ENCODE results near the gene ENTR1. TPM values are rescaled to one million over a fixed set of nuclear protein-coding genes. Genes with fewer than 3 reads are reported as not detected.

Gene ENTR1
- total and polyA plus RNA-seq, 3 experiments from 2014 or later: 13.1 to 55.5 (median 52.2) TPM

GRCh38 chr9:136403538-136403914, 6.9 kb downstream of the ENTR1 start:
- POLR2A ChIA-PET: interaction anchor here (0.8 to 1.6 kb wide), 3 partner anchors 19 to 55 kb away, joined by 3 to 8 read pairs (median 3); partner anchors contain the start of gene DNLZ
- H3K9me3 ChIP-seq (ENCODE audit: low read length): no peaks in the 10 kb centered on the region
- H3K4me1 Mint-ChIP-seq: peaks cover 45 to 67% (median 49%) of the 10 kb centered on the region in 3 donors
- H3K9me3 Mint-ChIP-seq: no peaks in the 10 kb centered on the region
- H3K4me1 ChIP-seq (ENCODE audit: insufficient read depth, low read length): peaks cover 51% of the 10 kb centered on the region
- CTCF ChIA-PET: no interaction called here
- peak overlapping the region; percentile 50 to 85 (median 72) for H3K4me3 Mint-ChIP-seq
- no peaks in the 10 kb centered on the region for H3K27me3 ChIP-seq (ENCODE audit: insufficient read depth, low read length, poor library complexity, severe bottlenecking)
- no peak overlapping the region for H3K4me3 ChIP-seq (ENCODE audit: low read length)
- peak; percentile 64 to 83 (median 70) for DNase-seq
- H3K27ac ChIP-seq (ENCODE audit: low read depth, low read length): peak overlapping the region; percentile 51
- H3K27ac Mint-ChIP-seq: peak overlapping the region; percentile 50 to 99 (median 92)
- no peaks in the 10 kb centered on the region for H3K27me3 Mint-ChIP-seq
- H3K36me3 Mint-ChIP-seq: peaks cover 0 to 40% (median 0%) of the 10 kb centered on the region in 3 donors
- peaks cover 12% of the 10 kb centered on the region for H3K36me3 ChIP-seq (ENCODE audit: insufficient read depth, low read length)

- H3K36me3 Mint-ChIP-seq: peaks cover 0 to 36% (median 0%) of the 10 kb centered on the region in 3 donors
- no peak for DNase-seq
- POLR2A ChIA-PET: no interaction called here
- peaks cover 13% of the 10 kb centered on the region for H3K36me3 ChIP-seq (ENCODE audit: insufficient read depth, low read length)
- CTCF ChIA-PET: interaction anchor here (1.4 to 1.8 kb wide), 2 partner anchors 8 to 12 kb away, joined by 4 to 13 read pairs; partner anchors contain the start of genes ENTR1 and PMPCA
- no peaks in the 10 kb centered on the region for H3K27me3 ChIP-seq (ENCODE audit: insufficient read depth, low read length, poor library complexity, severe bottlenecking)
- H3K27me3 Mint-ChIP-seq: no peaks in the 10 kb centered on the region
- peaks cover 42 to 65% (median 48%) of the 10 kb centered on the region in 3 donors for H3K4me1 Mint-ChIP-seq
- H3K4me1 ChIP-seq (ENCODE audit: insufficient read depth, low read length): peaks cover 55% of the 10 kb centered on the region
- H3K9me3 Mint-ChIP-seq: no peaks in the 10 kb centered on the region
- peak overlapping the region in 7 of 8 donors; percentile 32 to 88 (median 66) for H3K27ac Mint-ChIP-seq
- H3K9me3 ChIP-seq (ENCODE audit: low read length): no peaks in the 10 kb centered on the region
- peak overlapping the region in 3 of 7 donors; percentile 28 to 37 (median 32) for H3K4me3 Mint-ChIP-seq
- H3K4me3 ChIP-seq (ENCODE audit: low read length): no peak overlapping the region
- H3K27ac ChIP-seq (ENCODE audit: low read depth, low read length): no peak overlapping the region
Measured at GRCh38 chr9:136402067-136402466, 8.3 kb downstream of the ENTR1 start.

- H3K27ac ChIP-seq (ENCODE audit: low read depth, low read length): no peak overlapping the region
- no peaks in the 10 kb centered on the region for H3K27me3 ChIP-seq (ENCODE audit: insufficient read depth, low read length, poor library complexity, severe bottlenecking)
- Mint-ChIP-seq H3K36me3 (peaks cover 0 to 39% (median 2%) of the 10 kb centered on the region in 3 donors), H3K4me3 (peak overlapping the region in 4 of 7 donors; percentile 8 to 74 (median 40)), H3K27ac (peak overlapping the region in 6 of 8 donors; percentile 36 to 90 (median 81)), H3K9me3 (no peaks in the 10 kb centered on the region), H3K4me1 (peaks cover 44 to 61% (median 48%) of the 10 kb centered on the region in 3 donors), H3K27me3 (no peaks in the 10 kb centered on the region)
- H3K9me3 ChIP-seq (ENCODE audit: low read length): no peaks in the 10 kb centered on the region
- peaks cover 13% of the 10 kb centered on the region for H3K36me3 ChIP-seq (ENCODE audit: insufficient read depth, low read length)
- no peak for DNase-seq
- H3K4me3 ChIP-seq (ENCODE audit: low read length): no peak overlapping the region
- POLR2A ChIA-PET: interaction anchor here (0.5 kb wide), 1 partner anchor 70 kb away, joined by 3 read pairs; no protein-coding TSS in a partner anchor
- H3K4me1 ChIP-seq (ENCODE audit: insufficient read depth, low read length): peaks cover 55% of the 10 kb centered on the region
- CTCF ChIA-PET: interaction anchor here (0.7 to 1.8 kb wide), 6 partner anchors 8 to 63 kb away, joined by 3 to 13 read pairs (median 4); partner anchors contain the start of genes DNLZ, ENTR1 and PMPCA
Measured at GRCh38 chr9:136401173-136401922, 9.1 kb downstream of the ENTR1 start.

GRCh38 chr9:136400038-136400834, 10.2 kb downstream of the ENTR1 start, which contains the start of gene SNAPC4:
Gene SNAPC4, minus strand, starts transcription at chr9:136400170. Its CDS starts 1,742 bp downstream, at chr9:136398428.
- no peaks in the 10 kb centered on the region for H3K27me3 Mint-ChIP-seq

GRCh38 chr9:136399176-136400037, 11.0 kb downstream of the ENTR1 start:
- H3K27ac Mint-ChIP-seq: peak overlapping the region in 7 of 8 donors; percentile 58 to 86 (median 81)
- peak in 4 of 5 donors; percentile 17 to 44 (median 32) for DNase-seq
- Histone ChIP-seq H3K36me3 (ENCODE audit: insufficient read depth, low read length) (peaks cover 22% of the 10 kb centered on the region), H3K27me3 (ENCODE audit: insufficient read depth, low read length, poor library complexity, severe bottlenecking) (no peaks in the 10 kb centered on the region), H3K4me1 (ENCODE audit: insufficient read depth, low read length) (peaks cover 39% of the 10 kb centered on the region), H3K27ac (ENCODE audit: low read depth, low read length) (peak overlapping the region; percentile 54), H3K4me3 (ENCODE audit: low read length) (peak overlapping the region; percentile 80), H3K9me3 (ENCODE audit: low read length) (no peaks in the 10 kb centered on the region)
- H3K4me1 Mint-ChIP-seq: peaks cover 32 to 46% (median 33%) of the 10 kb centered on the region in 3 donors
- peak overlapping the region; percentile 82 to 94 (median 85) for H3K4me3 Mint-ChIP-seq
- H3K36me3 Mint-ChIP-seq: peaks cover 0 to 42% (median 2%) of the 10 kb centered on the region in 3 donors
- H3K9me3 Mint-ChIP-seq: no peaks in the 10 kb centered on the region
- H3K27me3 Mint-ChIP-seq: no peaks in the 10 kb centered on the region
- POLR2A ChIA-PET: no interaction called here
- CTCF ChIA-PET: interaction anchor here (0.8 kb wide), 1 partner anchor 36 kb away, joined by 3 read pairs; the partner anchor contains the start of gene DNLZ

More at GRCh38 chr9:136400038-136400834, 10.2 kb downstream of the ENTR1 start, which contains the start of gene SNAPC4:
- Histone ChIP-seq H3K4me3 (ENCODE audit: low read length) (peak within 1 kb of the TSS; percentile 80), H3K4me1 (ENCODE audit: insufficient read depth, low read length) (peaks cover 48% of the 10 kb centered on the region), H3K27me3 (ENCODE audit: insufficient read depth, low read length, poor library complexity, severe bottlenecking) (no peaks in the 10 kb centered on the region), H3K27ac (ENCODE audit: low read depth, low read length) (peak within 1 kb of the TSS; percentile 54), H3K9me3 (ENCODE audit: low read length) (no peaks in the 10 kb centered on the region), H3K36me3 (ENCODE audit: insufficient read depth, low read length) (peaks cover 14% of the 10 kb centered on the region)
- DNase-seq: peak; percentile 81 to 90 (median 83)
- H3K36me3 Mint-ChIP-seq: peaks cover 0 to 40% (median 2%) of the 10 kb centered on the region in 3 donors
- H3K4me3 Mint-ChIP-seq: peak within 1 kb of the TSS; percentile 82 to 94 (median 85)
- peaks cover 40 to 54% (median 41%) of the 10 kb centered on the region in 3 donors for H3K4me1 Mint-ChIP-seq
- no peaks in the 10 kb centered on the region for H3K9me3 Mint-ChIP-seq
- POLR2A ChIA-PET: no interaction called here
- CTCF ChIA-PET: interaction anchor here (0.7 to 1.8 kb wide), 6 partner anchors 9 to 64 kb away, joined by 3 to 13 read pairs (median 4); partner anchors contain the start of genes DNLZ, ENTR1 and PMPCA
- peak within 1 kb of the TSS in 7 of 8 donors; percentile 58 to 86 (median 81) for H3K27ac Mint-ChIP-seq

GRCh38 chr9:136398286-136398685, 12.1 kb downstream of the ENTR1 start:
- peak overlapping the region in 1 of 8 donors; percentile 81 for H3K27ac Mint-ChIP-seq
- CTCF ChIA-PET: no interaction called here
- no peak for DNase-seq
- Histone ChIP-seq H3K4me3 (ENCODE audit: low read length) (no peak overlapping the region), H3K36me3 (ENCODE audit: insufficient read depth, low read length) (peaks cover 33% of the 10 kb centered on the region), H3K9me3 (ENCODE audit: low read length) (no peaks in the 10 kb centered on the region), H3K27ac (ENCODE audit: low read depth, low read length) (no peak overlapping the region), H3K27me3 (ENCODE audit: insufficient read depth, low read length, poor library complexity, severe bottlenecking) (no peaks in the 10 kb centered on the region), H3K4me1 (ENCODE audit: insufficient read depth, low read length) (peaks cover 28% of the 10 kb centered on the region)
- H3K36me3 Mint-ChIP-seq: peaks cover 0 to 47% (median 2%) of the 10 kb centered on the region in 3 donors
- H3K4me1 Mint-ChIP-seq: peaks cover 21 to 35% (median 22%) of the 10 kb centered on the region in 3 donors
- H3K9me3 Mint-ChIP-seq: no peaks in the 10 kb centered on the region
- POLR2A ChIA-PET: no interaction called here
- H3K27me3 Mint-ChIP-seq: no peaks in the 10 kb centered on the region
- peak overlapping the region; percentile 82 to 94 (median 85) for H3K4me3 Mint-ChIP-seq

- Mint-ChIP-seq H3K9me3 (no peaks in the 10 kb centered on the region), H3K36me3 (peaks cover 0 to 48% (median 2%) of the 10 kb centered on the region in 3 donors), H3K27me3 (no peaks in the 10 kb centered on the region), H3K4me1 (peaks cover 19 to 32% (median 20%) of the 10 kb centered on the region in 3 donors), H3K4me3 (peak overlapping the region in 1 of 7 donors; percentile 91), H3K27ac (no peak overlapping the region)
- CTCF ChIA-PET: no interaction called here
- peaks cover 32% of the 10 kb centered on the region for H3K36me3 ChIP-seq (ENCODE audit: insufficient read depth, low read length)
- H3K27me3 ChIP-seq (ENCODE audit: insufficient read depth, low read length, poor library complexity, severe bottlenecking): no peaks in the 10 kb centered on the region
- POLR2A ChIA-PET: no interaction called here
- peaks cover 23% of the 10 kb centered on the region for H3K4me1 ChIP-seq (ENCODE audit: insufficient read depth, low read length)
- no peak overlapping the region for H3K27ac ChIP-seq (ENCODE audit: low read depth, low read length)
- no peaks in the 10 kb centered on the region for H3K9me3 ChIP-seq (ENCODE audit: low read length)
- no peak for DNase-seq
- no peak overlapping the region for H3K4me3 ChIP-seq (ENCODE audit: low read length)
Measured at GRCh38 chr9:136397643-136398042, 12.8 kb downstream of the ENTR1 start.
